NCI-H2196 (cell line): Measurements from ENCODE around the gene TM9SF4.

Source experiments
- DNase-seq: peaks from one replicate; lab custom pipeline; 2025; ENCODE audit not compliant: unreplicated experiment; lab: John Stamatoyannopoulos, UW

The TM9SF4 gene

DNA sequence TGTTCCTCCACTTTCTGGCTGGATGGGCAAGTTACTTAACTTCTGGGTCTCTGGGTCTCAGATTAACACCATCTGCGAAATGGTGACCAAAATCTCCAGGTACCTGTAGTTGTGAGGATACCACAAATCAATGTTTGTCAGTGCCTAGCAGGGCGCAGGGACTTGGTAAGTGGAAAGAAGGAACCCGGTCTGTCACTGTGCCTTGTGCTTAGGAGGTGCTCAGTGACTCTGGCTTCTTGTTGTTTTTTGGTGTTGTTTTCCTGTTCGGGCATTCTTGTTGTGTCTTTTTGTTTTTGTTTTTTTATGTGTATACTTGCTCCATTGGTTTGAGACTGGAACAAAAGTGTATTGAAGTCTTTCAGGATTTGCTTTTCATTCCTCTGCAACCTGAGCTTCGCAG lies 17.8 kb downstream of the TM9SF4 start:
- DNase-seq, result no peak

DNA sequence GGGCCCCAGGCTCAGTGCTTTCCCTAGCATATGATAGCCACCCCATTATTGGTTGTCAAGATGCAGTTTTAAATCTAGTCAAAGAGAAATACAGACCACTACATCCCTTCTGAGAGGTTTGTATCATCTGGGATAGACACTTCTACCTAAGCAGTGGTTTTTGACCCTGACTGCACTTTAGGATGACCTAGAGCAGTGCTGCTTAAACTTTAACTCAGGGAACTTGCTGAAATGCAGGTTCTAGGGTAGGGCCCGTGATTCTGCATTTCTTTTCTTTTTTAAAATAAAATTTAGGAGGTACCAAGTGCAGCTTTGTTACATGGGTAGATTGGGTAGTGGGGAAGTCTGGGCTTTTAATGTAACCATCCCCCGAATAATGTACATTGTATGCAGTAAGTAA lies 18.7 kb downstream of the TM9SF4 start:
- no peak for DNase-seq

DNA sequence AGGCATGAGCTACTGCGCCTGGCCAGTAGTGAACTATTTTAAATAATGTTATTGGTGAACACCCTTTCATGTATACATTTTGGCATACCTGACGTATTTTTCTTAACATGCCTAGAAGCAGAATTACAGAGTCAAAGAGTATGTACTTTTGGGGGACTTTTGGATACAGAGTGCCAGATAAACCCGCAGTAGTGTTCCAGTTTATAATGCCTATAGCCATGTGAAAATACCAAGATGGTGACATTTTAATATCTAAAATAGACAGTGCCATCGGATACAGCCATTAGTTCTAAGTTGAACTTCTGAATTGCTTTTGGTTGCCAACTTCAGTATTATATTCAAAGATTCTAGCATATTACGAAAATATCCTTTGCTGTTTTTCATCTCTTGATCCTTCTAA lies 20.3 kb downstream of the TM9SF4 start:
- no peak for DNase-seq

GRCh38 chr20:32130352-32130751 lies 20.8 kb downstream of the TM9SF4 start:
- no peak for DNase-seq

DNA sequence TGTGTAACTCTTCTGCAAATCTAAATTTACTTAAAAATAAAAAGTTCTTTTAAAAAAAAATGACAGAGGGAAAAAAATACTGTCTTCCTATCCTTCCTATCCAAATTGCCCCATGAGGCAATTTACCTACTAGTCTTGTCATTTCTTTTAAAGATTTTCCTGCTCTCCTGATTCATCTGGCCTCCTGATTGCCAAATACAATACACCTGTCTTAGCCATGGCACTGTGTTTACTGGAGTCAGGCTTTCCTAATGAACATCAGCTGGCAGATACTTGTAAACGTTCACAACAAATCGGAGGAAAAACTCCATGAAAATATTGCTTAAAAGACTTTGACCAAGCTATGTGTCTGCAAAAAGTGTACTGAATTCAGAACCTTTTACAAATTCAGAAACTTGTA lies 21.5 kb downstream of the TM9SF4 start:
- no peak for DNase-seq

GRCh38 chr20:32132911-32133549 lies 23.5 kb downstream of the TM9SF4 start:
- no peak for DNase-seq

- DNase-seq, result no peak
Measured at GRCh38 chr20:32134026-32134425, 24.5 kb downstream of the TM9SF4 start.

DNA sequence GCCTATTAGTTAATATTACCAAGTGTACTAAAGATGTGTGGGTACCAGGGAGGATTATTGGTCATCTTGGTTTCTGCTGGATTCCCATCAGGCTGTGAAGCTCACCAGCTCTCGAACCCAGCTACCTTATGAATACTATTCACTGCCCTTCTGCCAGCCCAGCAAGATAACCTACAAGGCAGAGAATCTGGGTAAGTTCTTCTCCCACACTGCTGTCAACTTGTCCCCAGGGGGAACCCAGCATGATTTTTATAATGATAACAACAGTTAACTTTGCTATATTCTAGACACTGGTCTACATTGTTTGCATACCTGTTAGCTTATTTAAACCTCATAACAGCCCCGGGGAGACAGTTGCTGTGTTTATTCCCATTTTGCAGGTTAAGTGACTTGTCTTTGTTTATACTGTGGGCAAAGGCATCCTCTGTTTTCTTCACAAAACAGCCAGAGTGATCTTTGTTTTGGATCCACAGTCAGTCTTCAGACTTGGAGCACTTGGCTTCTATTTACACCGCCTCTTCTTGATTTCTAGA lies 26.5 kb downstream of the TM9SF4 start:
- no peak for DNase-seq

DNA sequence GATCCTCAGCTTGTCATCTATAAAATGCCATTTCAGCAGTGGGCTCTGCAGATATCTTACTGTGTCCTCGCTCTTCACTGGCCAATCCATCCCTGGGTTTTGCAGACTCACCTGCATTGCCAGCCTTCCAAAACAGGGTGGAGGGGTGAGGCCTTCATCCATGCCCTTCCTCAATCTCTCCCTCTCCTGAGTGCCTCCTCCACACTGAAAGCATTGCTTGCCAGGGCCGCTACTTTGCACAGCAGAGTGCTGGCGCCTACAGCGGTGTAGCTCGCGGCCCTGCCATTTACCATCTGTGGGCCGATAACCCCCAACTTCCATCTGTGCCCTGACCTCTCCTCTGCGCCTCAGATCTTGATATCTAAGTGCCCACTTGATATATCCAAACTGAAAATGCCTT lies 29.4 kb downstream of the TM9SF4 start:
- no peak for DNase-seq

- no peak for DNase-seq
Measured at GRCh38 chr20:32139947-32140346, 30.4 kb downstream of the TM9SF4 start.

DNA sequence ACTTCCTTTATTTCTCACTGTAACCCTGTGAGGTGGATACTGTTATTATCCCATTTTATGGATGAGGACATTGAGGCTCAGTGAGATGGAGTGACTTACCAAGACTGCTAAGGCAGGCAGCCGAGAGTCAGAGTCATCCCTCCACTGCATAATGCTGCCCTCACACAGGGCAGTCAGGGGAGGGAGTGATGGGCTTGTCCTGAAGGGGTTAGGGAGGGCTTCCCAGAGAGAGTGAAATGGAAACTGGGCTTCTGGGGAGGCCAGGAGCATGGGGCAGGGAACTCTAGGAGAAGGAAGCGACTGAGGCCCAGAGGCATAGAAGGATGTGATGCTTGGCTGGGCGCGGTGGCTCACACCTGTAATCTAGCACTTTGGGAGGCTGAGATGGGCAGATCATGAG lies 31.1 kb downstream of the TM9SF4 start:
- DNase-seq, result no peak

GRCh38 chr20:32141465-32141980 lies 32.0 kb downstream of the TM9SF4 start:
- no peak for DNase-seq

GRCh38 chr20:32142088-32142487 lies 32.6 kb downstream of the TM9SF4 start:
- no peak for DNase-seq

GRCh38 chr20:32142991-32143390 lies 33.5 kb downstream of the TM9SF4 start:
- no peak for DNase-seq

DNA sequence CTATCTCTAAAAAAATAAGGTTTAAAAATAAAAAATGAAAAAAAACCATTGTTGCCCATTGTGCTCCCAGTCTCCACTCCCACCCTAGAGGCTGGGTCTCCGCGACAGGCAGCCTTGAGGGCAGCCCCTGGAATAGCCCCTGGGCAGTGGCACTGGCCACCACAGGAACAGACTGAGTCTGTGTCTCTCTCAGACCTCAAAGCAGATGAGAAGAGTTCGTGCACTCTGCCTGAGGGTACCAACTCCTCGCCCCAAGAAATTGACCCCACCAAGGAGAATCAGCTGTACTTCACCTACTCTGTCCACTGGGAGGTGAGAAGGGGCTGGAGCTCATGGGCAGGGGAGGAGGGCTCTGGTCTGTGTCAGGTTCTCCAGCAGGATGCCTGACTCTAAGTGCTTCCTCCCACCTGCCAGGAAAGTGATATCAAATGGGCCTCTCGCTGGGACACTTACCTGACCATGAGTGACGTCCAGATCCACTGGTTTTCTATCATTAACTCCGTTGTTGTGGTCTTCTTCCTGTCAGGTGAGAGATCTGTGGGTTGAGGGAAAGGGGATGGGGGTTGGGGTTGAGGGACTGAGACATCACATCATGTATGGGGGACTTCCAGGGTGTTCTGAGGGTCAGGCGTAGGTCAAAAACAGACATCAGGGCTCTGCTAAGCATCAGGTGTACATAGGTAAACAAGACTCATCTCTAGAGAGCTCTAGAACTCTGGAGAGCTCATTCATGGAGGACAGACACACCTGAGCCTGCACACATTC lies 35.6 kb downstream of the TM9SF4 start:
- DNase-seq, result peak; percentile 28

DNA sequence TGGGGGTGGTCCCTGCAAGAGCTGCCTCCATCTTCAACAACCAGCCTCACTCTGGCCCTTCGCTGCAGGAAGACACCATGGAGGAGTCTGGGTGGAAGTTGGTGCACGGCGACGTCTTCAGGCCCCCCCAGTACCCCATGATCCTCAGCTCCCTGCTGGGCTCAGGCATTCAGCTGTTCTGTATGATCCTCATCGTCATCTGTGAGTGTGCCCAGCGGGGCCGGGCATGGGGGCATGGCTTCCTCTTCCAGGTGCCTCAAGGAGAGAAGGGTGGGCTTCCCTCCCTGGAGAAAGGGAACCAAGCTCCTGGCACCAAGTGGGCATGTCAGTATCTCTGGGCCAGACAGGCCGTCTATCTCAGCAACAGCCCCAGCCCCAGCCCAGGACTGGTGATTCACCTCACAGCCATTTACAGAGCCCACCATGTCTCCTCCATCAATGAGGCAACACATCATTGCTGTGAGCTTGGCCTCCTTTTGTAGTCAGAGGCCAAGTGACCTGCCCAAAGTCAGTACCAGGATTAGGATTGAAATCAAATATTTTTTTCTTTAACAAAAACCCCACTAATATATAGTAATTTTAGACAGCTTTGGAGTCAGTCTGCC lies 40.2 kb downstream of the TM9SF4 start:
- DNase-seq, result no peak

DNA sequence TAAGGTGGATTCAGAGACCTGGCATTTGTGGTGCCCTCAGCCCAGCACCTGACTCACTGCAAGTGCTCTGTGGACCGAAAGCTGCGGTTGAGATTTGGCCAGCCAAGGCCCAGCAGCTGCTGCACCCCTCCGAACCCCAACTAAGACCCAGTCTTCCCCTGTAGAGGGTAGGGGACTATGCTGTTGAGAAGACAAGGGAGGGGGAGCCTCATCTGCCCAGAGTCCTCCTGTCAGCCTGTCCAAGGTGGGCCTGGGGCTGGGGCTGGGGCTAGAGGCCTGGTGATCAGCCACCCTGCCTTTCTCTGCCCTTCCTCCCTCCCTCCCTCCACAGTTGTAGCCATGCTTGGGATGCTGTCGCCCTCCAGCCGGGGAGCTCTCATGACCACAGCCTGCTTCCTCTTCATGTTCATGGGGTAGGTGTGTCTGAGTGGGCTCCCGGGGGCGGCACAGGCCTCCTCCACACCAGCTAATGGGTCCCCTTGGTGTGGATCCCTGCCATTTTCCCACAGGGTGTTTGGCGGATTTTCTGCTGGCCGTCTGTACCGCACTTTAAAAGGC lies 40.9 kb downstream of the TM9SF4 start:
- DNase-seq, result no peak

GRCh38 chr20:32152421-32153155 lies 43.1 kb downstream of the TM9SF4 start:
- DNase-seq, result no peak

GRCh38 chr20:32153156-32153665 lies 43.7 kb downstream of the TM9SF4 start:
- DNase-seq, result no peak

- no peak for DNase-seq
Measured at GRCh38 chr20:32153771-32154170, 44.3 kb downstream of the TM9SF4 start.
